NCI-H1092 (cell line): ENCODE measurements around the gene SERPINA1.
"Not testable (repeated sequence)": the region's sequence is repeated elsewhere in the genome, so short reads cannot be mapped to it uniquely, and the experiment has no call there.

ENCODE experiments used
- DNase-seq: peaks from one replicate; lab custom pipeline; 2025; lab: John Stamatoyannopoulos, UW

The SERPINA1 gene

GRCh38 chr14:94346065-94346786 is 42.2 kb downstream of the SERPINA1 start:
- DNase-seq, result not testable (repeated sequence)

- no peak for DNase-seq
Measured at GRCh38 chr14:94345344-94346064, 42.9 kb downstream of the SERPINA1 start.

GRCh38 chr14:94344389-94344788 is 44.0 kb downstream of the SERPINA1 start:
- DNase-seq, result no peak

GRCh38 chr14:94343238-94344005 is 45.0 kb downstream of the SERPINA1 start:
- DNase-seq, result no peak

- peak; percentile 49 for DNase-seq
Measured at GRCh38 chr14:94342334-94342934, 46.0 kb downstream of the SERPINA1 start.

GRCh38 chr14:94341656-94342333 is 46.6 kb downstream of the SERPINA1 start:
- no peak for DNase-seq

- DNase-seq, result no peak
Measured at GRCh38 chr14:94340533-94340932, 47.9 kb downstream of the SERPINA1 start.

- DNase-seq, result no peak
Measured at GRCh38 chr14:94338023-94338422, 50.4 kb downstream of the SERPINA1 start.

- DNase-seq, result no peak
Measured at GRCh38 chr14:94337274-94337673, 51.1 kb downstream of the SERPINA1 start.

- no peak for DNase-seq
Measured at GRCh38 chr14:94334872-94335271, 53.5 kb downstream of the SERPINA1 start.

GRCh38 chr14:94332587-94332986 is 55.8 kb downstream of the SERPINA1 start:
- no peak for DNase-seq

- DNase-seq, result no peak
Measured at GRCh38 chr14:94332063-94332583, 56.3 kb downstream of the SERPINA1 start.

- no peak for DNase-seq
Measured at GRCh38 chr14:94331462-94331861, 56.9 kb downstream of the SERPINA1 start.

GRCh38 chr14:94330857-94331256 is 57.5 kb downstream of the SERPINA1 start:
- no peak for DNase-seq

GRCh38 chr14:94330432-94330831 is 58.0 kb downstream of the SERPINA1 start:
- DNase-seq, result no peak

- no peak for DNase-seq
Measured at GRCh38 chr14:94329857-94330256, 58.5 kb downstream of the SERPINA1 start.

GRCh38 chr14:94328196-94328595 is 60.2 kb downstream of the SERPINA1 start:
- DNase-seq, result no peak
